ENCODE results near the gene USP34.

The USP34 gene

GRCh38 chr2:61173116-61173515 lies 297.8 kb downstream of the USP34 start:
- no peaks in the 10 kb centered on the region for H3K79me2 ChIP-seq (ENCODE audit: insufficient read depth, low read length)
- no peak overlapping the region for H3K4me2 ChIP-seq (ENCODE audit: low read depth, low read length, poor library complexity, severe bottlenecking)
- H4K20me1 ChIP-seq (ENCODE audit: low read depth, low read length) = no peaks in the 10 kb centered on the region
- H3F3A ChIP-seq (ENCODE audit: insufficient read depth) = peaks cover 7% of the 10 kb centered on the region; the same call in 1 of the 2 replicates
- no peaks in the 10 kb centered on the region for H3K27me3 ChIP-seq (ENCODE audit: low read length)
- no peaks in the 10 kb centered on the region for H3K9me2 ChIP-seq (replicated peaks; ENCODE audit: insufficient read depth, low read length)
- no peaks in the 10 kb centered on the region for H3K9me3 ChIP-seq (ENCODE audit: insufficient read depth, low read length)
- no peak overlapping the region for H2AFZ ChIP-seq (ENCODE audit: low read depth, low read length, severe bottlenecking)
- TF ChIP-seq CTCF (IDR thresholded peaks at IDR 0.05; ENCODE audit: insufficient read depth, low read length, poor library complexity, severe bottlenecking) = no peak
- no peak overlapping the region for H3K9ac ChIP-seq (ENCODE audit: low read length)
- no peak overlapping the region for H3K4me3 ChIP-seq (ENCODE audit: insufficient read depth, low read length, poor library complexity, severe bottlenecking)
- H3K36me3 ChIP-seq (ENCODE audit: low read length) = no peaks in the 10 kb centered on the region
- H3K27ac ChIP-seq (ENCODE audit: low read depth, low read length) = no peak overlapping the region

- Histone ChIP-seq H3K9me2 (replicated peaks; ENCODE audit: insufficient read depth, low read length) (no peaks in the 10 kb centered on the region), H3K79me2 (ENCODE audit: insufficient read depth, low read length) (no peaks in the 10 kb centered on the region), H3K9ac (ENCODE audit: low read length) (no peak overlapping the region), H3K4me3 (ENCODE audit: insufficient read depth, low read length, poor library complexity, severe bottlenecking) (no peak overlapping the region), H3F3A (ENCODE audit: insufficient read depth) (peaks cover 7% of the 10 kb centered on the region; the same call in 1 of the 2 replicates), H4K20me1 (ENCODE audit: low read depth, low read length) (no peaks in the 10 kb centered on the region), H3K4me2 (ENCODE audit: low read depth, low read length, poor library complexity, severe bottlenecking) (no peak overlapping the region), H3K27ac (ENCODE audit: low read depth, low read length) (no peak overlapping the region), H3K36me3 (ENCODE audit: low read length) (no peaks in the 10 kb centered on the region), H3K9me3 (ENCODE audit: insufficient read depth, low read length) (no peaks in the 10 kb centered on the region), H2AFZ (ENCODE audit: low read depth, low read length, severe bottlenecking) (no peak overlapping the region), H3K27me3 (ENCODE audit: low read length) (no peaks in the 10 kb centered on the region)
- TF ChIP-seq CTCF (IDR thresholded peaks at IDR 0.05; ENCODE audit: insufficient read depth, low read length, poor library complexity, severe bottlenecking) = no peak
- no peak for TF ChIP-seq EZH2phosphoT487 (conservative IDR thresholded peaks at IDR 0.05; ENCODE audit: low read length)
Measured at GRCh38 chr2:61172671-61173070, 298.2 kb downstream of the USP34 start.

- TF ChIP-seq EZH2phosphoT487 (conservative IDR thresholded peaks at IDR 0.05; ENCODE audit: low read length) = no peak
- no peak for TF ChIP-seq CTCF (IDR thresholded peaks at IDR 0.05; ENCODE audit: insufficient read depth, low read length, poor library complexity, severe bottlenecking)
Measured at GRCh38 chr2:61167579-61167978, 303.3 kb downstream of the USP34 start.

More at GRCh38 chr2:61167579-61167978, 303.3 kb downstream of the USP34 start:
- no peak overlapping the region for H3K9ac ChIP-seq (ENCODE audit: low read length)
- no peak overlapping the region for H3K4me2 ChIP-seq (ENCODE audit: low read depth, low read length, poor library complexity, severe bottlenecking)
- H3K9me2 ChIP-seq (replicated peaks; ENCODE audit: insufficient read depth, low read length) = no peaks in the 10 kb centered on the region
- no peak overlapping the region for H3K27ac ChIP-seq (ENCODE audit: low read depth, low read length)
- 0 out of 2 replicates have a peak, but pooled peaks cover 2% of the 10 kb centered on the region for H3K36me3 ChIP-seq (ENCODE audit: low read length)
- no peak overlapping the region for H3K4me3 ChIP-seq (ENCODE audit: insufficient read depth, low read length, poor library complexity, severe bottlenecking)
- H3K79me2 ChIP-seq (ENCODE audit: insufficient read depth, low read length) = no peaks in the 10 kb centered on the region
- H3K9me3 ChIP-seq (ENCODE audit: insufficient read depth, low read length) = no peaks in the 10 kb centered on the region
- H4K20me1 ChIP-seq (ENCODE audit: low read depth, low read length) = no peaks in the 10 kb centered on the region
- no peak overlapping the region for H2AFZ ChIP-seq (ENCODE audit: low read depth, low read length, severe bottlenecking)
- no peaks in the 10 kb centered on the region for H3K27me3 ChIP-seq (ENCODE audit: low read length)
- no peaks in the 10 kb centered on the region for H3F3A ChIP-seq (ENCODE audit: insufficient read depth)

Data from SU-DHL-6 (cell line).